Activated naive CD4-positive, alpha-beta T cell treated with anti-CD3 and anti-CD28 coated beads for 36 hours (primary cell): Measurements from ENCODE around the gene KPTN. TPM values are rescaled to one million over a fixed set of nuclear protein-coding genes. Genes with fewer than 3 reads are reported as not detected.

ENCODE experiments used
- CTCF ChIA-PET: fragments of 350-600 bp; sonication (Branson Sonifier 250); formaldehyde crosslinking; loops from one replicate; lab custom pipeline; 2021; ENCODE audit warnings: antibody characterized with exemption; lab: Charles Lee
- DNase-seq: peaks from one replicate; pipeline ENCODE4 v3.0.0-alpha.2; 2020
- H3K27ac Mint-ChIP-seq: one replicate; pipeline ENCODE4 v1.8.0; 2021; ENCODE audit warnings: mild to moderate bottlenecking, mixed read lengths
- H3K27me3 Mint-ChIP-seq: one replicate; pipeline ENCODE4 v1.8.0; 2021; ENCODE audit warnings: low read depth, mixed read lengths
- H3K36me3 Mint-ChIP-seq: one replicate; pipeline ENCODE4 v1.8.0; 2021; ENCODE audit warnings: low read depth, mixed read lengths
- H3K4me1 Mint-ChIP-seq: one replicate; pipeline ENCODE4 v1.8.0; 2021; ENCODE audit warnings: low read depth, mixed read lengths
- H3K4me3 Mint-ChIP-seq: one replicate; pipeline ENCODE4 v1.8.0; 2021; ENCODE audit warnings: mild to moderate bottlenecking, moderate library complexity, mixed read lengths
- H3K9me3 Mint-ChIP-seq: one replicate; pipeline ENCODE4 v1.8.0; 2021; ENCODE audit warnings: mixed read lengths
- intact Hi-C: fragments of 100-400 bp; cut with micrococcal nuclease; formaldehyde crosslinking; loops from one replicate; pipeline ENCODE4 v1.15.1; 2023
- total RNA-seq, 2 experiments: library from RNA; stranded (reverse); gene quantifications; one replicate each; pipeline ENCODE4 v1.2.3, GENCODE V29; 2021

The KPTN gene
- total RNA-seq, 2 experiments from 2014 or later, result 14.2 to 15.5 TPM

GRCh38 chr19:47495478-47496372 is 11.7 kb upstream of the KPTN start:
- no peaks in the 10 kb centered on the region for H3K27me3 Mint-ChIP-seq
- H3K9me3 Mint-ChIP-seq, result no peaks in the 10 kb centered on the region
- CTCF ChIA-PET, result interaction anchor here (0.6 to 1.6 kb wide), 4 partner anchors 12 to 211 kb away, joined by 3 to 5 read pairs (median 4); partner anchors contain the start of gene KPTN
- H3K4me1 Mint-ChIP-seq, result peaks cover 6% of the 10 kb centered on the region
- no peak for DNase-seq
- intact Hi-C loops, result no loop called here
- peaks cover 3% of the 10 kb centered on the region for H3K36me3 Mint-ChIP-seq
- no peak overlapping the region for H3K27ac Mint-ChIP-seq
- H3K4me3 Mint-ChIP-seq, result no peak overlapping the region

DNA sequence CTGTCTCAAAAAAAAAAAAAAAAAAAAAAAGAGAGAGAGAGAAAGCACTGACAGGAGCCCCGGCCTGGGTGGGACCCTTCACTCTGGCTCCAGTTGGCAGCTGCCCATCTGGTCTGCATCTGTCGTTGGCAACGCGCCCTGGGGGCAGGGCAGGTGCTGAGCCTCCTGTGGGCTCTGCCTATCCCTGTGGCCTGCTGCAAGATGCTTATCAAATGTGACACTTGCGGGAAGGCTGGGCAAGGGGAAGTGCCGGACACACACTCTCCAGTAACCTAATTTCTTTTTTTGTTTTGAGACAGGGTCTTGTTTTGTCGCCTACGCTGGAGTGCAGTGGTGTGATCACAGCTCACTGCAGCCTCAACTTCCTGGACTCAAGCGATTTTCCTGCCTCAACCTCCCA is 10.7 kb upstream of the KPTN start:
- Mint-ChIP-seq H3K27ac (no peak overlapping the region), H3K4me3 (no peak overlapping the region), H3K36me3 (peaks cover 8% of the 10 kb centered on the region), H3K4me1 (peaks cover 2% of the 10 kb centered on the region), H3K9me3 (no peaks in the 10 kb centered on the region), H3K27me3 (no peaks in the 10 kb centered on the region)
- DNase-seq, result no peak
- intact Hi-C loops, result no loop called here
- CTCF ChIA-PET, result interaction anchor here (0.6 to 1.5 kb wide), 2 partner anchors 31 to 212 kb away, joined by 4 to 5 read pairs; no protein-coding TSS in a partner anchor

DNA sequence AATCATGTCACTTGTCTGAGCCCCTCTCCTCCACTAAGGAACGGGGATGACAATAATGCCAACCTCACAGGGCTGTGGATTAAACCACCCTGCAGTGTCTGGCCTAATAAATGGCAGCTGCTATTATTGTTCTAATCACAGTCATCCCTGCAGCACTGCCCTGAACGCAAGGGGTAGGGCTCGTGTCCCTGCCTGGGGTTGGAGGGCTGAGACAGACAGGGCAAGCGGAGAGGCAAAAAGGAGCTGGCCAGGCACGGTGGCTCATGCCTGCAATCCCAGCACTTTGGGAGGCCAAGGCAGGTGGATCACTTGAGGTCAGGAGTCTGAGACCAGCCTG is 10.2 kb upstream of the KPTN start:
- Mint-ChIP-seq H3K9me3 (no peaks in the 10 kb centered on the region), H3K36me3 (peaks cover 8% of the 10 kb centered on the region), H3K27me3 (no peaks in the 10 kb centered on the region), H3K4me1 (peaks cover 2% of the 10 kb centered on the region), H3K27ac (no peak overlapping the region), H3K4me3 (no peak overlapping the region)
- CTCF ChIA-PET, result interaction anchor here (1.5 kb wide), 1 partner anchor 213 kb away, joined by 5 read pairs; no protein-coding TSS in a partner anchor
- no peak for DNase-seq
- intact Hi-C loops, result no loop called here

DNA sequence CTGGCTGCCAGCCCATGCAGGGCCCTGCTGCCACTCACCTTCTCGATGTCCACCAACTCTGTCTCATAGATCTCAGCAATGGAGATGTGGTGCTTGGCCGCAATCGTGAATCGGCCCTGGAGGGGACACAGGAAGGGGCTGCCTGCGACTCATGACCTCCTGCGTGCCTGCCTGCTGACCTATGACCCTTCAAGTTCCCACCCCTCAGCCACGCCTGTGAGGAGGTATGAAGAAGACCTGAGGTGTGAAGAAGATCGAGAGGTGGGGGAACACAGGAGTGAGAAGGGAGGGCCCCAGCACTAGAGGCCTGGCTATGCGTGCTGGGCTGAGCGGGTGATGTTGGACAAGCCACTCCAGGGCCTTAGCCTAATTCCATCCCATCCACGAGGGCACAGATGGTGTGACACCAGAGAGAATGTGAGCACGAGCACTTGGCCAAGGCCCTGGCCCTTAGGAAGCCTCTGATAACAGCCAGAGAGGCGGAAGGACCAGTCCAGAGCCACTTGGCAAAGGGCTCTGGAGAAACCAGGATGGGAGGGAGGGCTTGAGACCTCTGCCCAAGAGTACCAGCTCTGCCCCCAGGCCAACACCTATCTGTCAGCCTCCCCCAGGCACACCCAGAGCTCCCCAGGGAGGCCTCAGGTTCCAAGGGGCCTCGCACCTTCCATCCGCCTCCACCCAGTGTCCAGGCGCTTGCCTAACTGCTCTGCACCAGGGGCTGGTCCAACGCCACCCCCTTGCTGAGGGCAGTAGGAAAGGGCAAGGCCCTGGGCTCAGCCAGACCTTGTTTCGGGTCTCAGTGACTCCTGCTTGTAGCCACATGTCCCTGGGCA is 9.6 kb upstream of the KPTN start:
- Mint-ChIP-seq H3K4me3 (no peak overlapping the region), H3K4me1 (peaks cover 2% of the 10 kb centered on the region), H3K27me3 (no peaks in the 10 kb centered on the region), H3K36me3 (peaks cover 7% of the 10 kb centered on the region), H3K9me3 (no peaks in the 10 kb centered on the region), H3K27ac (no peak overlapping the region)
- CTCF ChIA-PET, result no interaction called here
- no peak for DNase-seq
- intact Hi-C loops, result no loop called here

- Mint-ChIP-seq H3K27ac (no peak overlapping the region), H3K4me1 (peaks cover 2% of the 10 kb centered on the region), H3K27me3 (no peaks in the 10 kb centered on the region), H3K9me3 (no peaks in the 10 kb centered on the region), H3K4me3 (no peak overlapping the region), H3K36me3 (peaks cover 7% of the 10 kb centered on the region)
- intact Hi-C loops, result no loop called here
- DNase-seq, result no peak
- CTCF ChIA-PET, result no interaction called here
Observed at GRCh38 chr19:47492571-47493377, 8.8 kb upstream of the KPTN start.

- Mint-ChIP-seq H3K27me3 (no peaks in the 10 kb centered on the region), H3K9me3 (no peaks in the 10 kb centered on the region), H3K27ac (no peak overlapping the region), H3K4me1 (peaks cover 7% of the 10 kb centered on the region), H3K4me3 (no peak overlapping the region), H3K36me3 (peaks cover 9% of the 10 kb centered on the region)
- intact Hi-C loops, result no loop called here
- DNase-seq, result no peak
- CTCF ChIA-PET, result no interaction called here
Observed at GRCh38 chr19:47492137-47492533, 8.1 kb upstream of the KPTN start.

DNA sequence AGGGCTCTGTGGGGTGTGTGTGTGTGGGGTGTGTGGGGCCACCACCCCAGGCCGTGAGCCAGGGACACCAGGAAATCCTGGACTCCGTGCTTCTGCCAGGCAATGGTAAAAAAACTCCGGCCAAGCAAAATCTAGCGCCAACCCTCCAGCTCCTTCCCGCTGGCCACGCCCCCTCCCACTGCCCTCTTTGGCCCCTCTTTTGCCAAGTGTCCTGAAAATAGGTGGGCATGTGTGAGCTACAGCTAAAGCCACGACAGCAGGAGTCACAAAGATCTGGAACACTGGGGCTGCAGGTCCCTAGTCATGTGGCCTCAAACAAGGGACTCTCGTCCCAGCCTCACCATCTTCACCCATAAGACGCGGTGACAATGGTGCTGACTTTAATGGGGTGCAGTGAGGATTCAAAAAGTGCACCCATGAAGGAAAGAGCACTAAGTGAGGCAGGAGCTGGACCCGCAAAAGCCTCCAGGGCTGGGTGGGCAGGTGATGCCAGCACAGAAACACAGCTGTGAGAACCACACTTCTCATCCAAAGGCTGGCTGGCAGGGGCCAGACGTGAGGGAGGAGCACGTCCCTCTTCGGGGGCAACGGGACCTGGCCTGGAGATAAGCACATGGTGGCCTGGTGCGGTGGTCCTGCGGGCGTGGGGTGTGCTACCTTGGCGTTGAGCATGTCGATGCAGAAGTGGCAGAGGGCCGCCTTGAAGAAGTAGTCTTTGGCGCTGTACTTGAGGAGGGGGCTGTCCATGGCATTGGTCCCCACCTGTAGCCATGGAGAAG is 7.5 kb upstream of the KPTN start:
- Mint-ChIP-seq H3K4me3 (no peak overlapping the region), H3K9me3 (no peaks in the 10 kb centered on the region), H3K4me1 (peaks cover 13% of the 10 kb centered on the region), H3K27ac (no peak overlapping the region), H3K27me3 (no peaks in the 10 kb centered on the region), H3K36me3 (peaks cover 9% of the 10 kb centered on the region)
- intact Hi-C loops, result no loop called here
- no peak for DNase-seq
- CTCF ChIA-PET, result interaction anchor here (1.6 kb wide), 1 partner anchor 24 kb away, joined by 3 read pairs; no protein-coding TSS in a partner anchor

GRCh38 chr19:47490847-47491246 is 6.8 kb upstream of the KPTN start:
- H3K27me3 Mint-ChIP-seq, result no peaks in the 10 kb centered on the region
- H3K9me3 Mint-ChIP-seq, result no peaks in the 10 kb centered on the region
- CTCF ChIA-PET, result interaction anchor here (1.6 kb wide), 1 partner anchor 25 kb away, joined by 3 read pairs; no protein-coding TSS in a partner anchor
- no peak for DNase-seq
- peaks cover 14% of the 10 kb centered on the region for H3K4me1 Mint-ChIP-seq
- no peak overlapping the region for H3K27ac Mint-ChIP-seq
- peaks cover 9% of the 10 kb centered on the region for H3K36me3 Mint-ChIP-seq
- H3K4me3 Mint-ChIP-seq, result no peak overlapping the region
- intact Hi-C loops, result no loop called here

DNA sequence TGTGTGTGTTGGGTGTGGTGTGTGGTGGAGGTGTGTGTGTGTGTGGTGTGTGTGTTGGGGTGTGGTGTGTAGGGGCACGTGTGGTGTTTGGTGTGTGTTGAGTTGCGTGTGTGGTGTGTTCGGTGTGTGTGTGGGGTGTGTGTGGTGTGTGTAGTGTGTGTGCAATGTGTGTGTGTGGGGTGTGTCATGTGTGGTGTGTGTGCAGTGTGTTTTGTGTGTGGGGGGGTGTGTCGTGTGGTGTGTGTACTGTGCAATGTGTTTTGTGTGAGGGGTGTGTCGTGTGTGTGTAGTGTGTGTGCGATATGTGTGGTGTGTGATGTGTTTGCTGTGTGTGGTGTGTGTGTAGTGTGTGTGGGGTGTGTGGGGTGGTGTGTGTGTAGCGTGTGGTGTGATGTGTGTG is 6.0 kb upstream of the KPTN start:
- intact Hi-C loops, result no loop called here
- H3K36me3 Mint-ChIP-seq, result peaks cover 12% of the 10 kb centered on the region
- no peaks in the 10 kb centered on the region for H3K9me3 Mint-ChIP-seq
- H3K27me3 Mint-ChIP-seq, result no peaks in the 10 kb centered on the region
- DNase-seq, result no peak
- no peak overlapping the region for H3K4me3 Mint-ChIP-seq
- peaks cover 23% of the 10 kb centered on the region for H3K4me1 Mint-ChIP-seq
- CTCF ChIA-PET, result no interaction called here
- H3K27ac Mint-ChIP-seq, result no peak overlapping the region

DNA sequence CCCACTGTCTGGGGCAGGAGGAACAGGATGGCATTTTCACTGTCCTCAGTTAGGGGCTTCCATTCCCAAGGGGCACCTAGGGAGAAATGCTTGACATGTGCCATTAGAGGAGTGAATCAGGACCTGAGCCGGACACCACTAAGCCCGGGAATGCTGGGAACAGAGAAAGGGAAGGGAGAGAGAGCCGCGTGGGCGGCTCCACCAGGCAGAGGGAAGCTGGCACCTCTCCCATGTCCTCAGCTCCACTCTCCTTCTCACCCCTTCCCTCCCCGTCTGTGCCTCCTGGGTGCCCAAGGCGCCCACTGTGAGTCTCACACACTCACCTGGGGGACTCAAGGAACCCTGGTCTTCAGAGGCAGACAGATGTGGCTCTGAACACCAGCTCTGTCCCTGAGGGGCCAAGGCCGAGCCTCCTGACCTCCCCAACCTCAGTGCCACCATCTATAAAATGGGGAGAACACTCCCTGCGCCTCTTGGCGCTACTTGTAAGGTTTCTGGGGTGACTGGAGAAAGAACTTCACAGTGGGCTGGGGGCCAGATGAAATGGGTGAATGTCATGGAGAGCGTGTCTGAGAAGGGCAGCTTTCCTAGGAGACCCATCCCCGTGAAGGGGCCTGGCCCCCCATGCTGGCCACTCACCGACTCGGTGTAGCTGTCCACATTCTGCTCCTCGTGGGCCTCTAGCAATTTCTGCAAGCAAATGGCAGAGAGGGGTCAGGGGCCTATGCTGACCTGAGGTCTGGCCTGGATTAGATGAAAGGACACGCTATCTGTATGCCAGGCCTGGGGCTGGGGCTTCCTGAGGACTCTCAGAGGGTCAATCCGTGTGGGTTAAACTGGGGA is 5.3 kb upstream of the KPTN start:
- no peak overlapping the region for H3K4me3 Mint-ChIP-seq
- no peak for DNase-seq
- H3K36me3 Mint-ChIP-seq, result peaks cover 12% of the 10 kb centered on the region
- no peak overlapping the region for H3K27ac Mint-ChIP-seq
- H3K4me1 Mint-ChIP-seq, result peaks cover 24% of the 10 kb centered on the region
- H3K9me3 Mint-ChIP-seq, result no peaks in the 10 kb centered on the region
- CTCF ChIA-PET, result interaction anchor here (1.4 kb wide), 1 partner anchor 26 kb away, joined by 3 read pairs; no protein-coding TSS in a partner anchor
- intact Hi-C loops, result no loop called here
- H3K27me3 Mint-ChIP-seq, result no peaks in the 10 kb centered on the region
